HG03025 (cell line): Measurements from ENCODE around the gene GRIA2.

Experiments
- ATAC-seq: cut with Tn5 transposase; IDR thresholded peaks from one replicate; pipeline ENCODE4 v1.9.1; 2021; ENCODE audit warnings: mild to moderate bottlenecking, moderate library complexity; ENCODE audit not compliant: unreplicated experiment, low FRiP score

Gene GRIA2

GRCh38 chr4:157358851-157359250, 138.3 kb downstream of the GRIA2 start:
- no peak for ATAC-seq

DNA sequence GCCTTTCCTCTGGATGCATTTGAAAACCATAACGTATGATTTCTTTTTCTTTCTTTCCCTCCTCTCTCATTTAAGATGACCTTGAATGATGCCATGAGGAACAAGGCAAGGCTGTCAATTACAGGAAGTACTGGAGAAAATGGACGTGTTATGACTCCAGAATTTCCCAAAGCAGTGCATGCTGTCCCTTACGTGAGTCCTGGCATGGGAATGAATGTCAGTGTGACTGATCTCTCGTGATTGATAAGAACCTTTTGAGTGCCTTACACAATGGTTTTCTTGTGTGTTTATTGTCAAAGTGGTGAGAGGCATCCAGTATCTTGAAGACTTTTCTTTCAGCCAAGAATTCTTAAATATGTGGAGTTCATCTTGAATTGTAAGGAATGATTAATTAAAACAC, 142.8 kb downstream of the GRIA2 start:
- no peak for ATAC-seq

DNA sequence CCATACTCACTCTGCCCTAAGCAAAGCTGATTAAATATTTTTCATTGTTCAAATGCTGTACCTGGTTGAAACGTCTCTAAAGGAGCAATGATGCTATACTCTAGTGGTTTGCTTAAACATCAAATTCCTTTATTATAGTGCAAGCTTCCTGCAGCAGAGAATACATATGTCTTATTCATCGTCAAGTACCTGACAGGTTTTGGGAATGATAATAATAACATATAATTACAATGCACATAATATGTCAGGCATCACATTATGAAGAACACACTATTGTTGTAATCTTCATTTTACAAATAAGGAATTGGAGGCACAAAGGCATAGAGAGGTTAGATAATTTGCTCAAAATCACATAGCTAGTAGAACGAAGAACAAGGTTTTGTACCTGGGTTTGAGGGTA, 151.6 kb downstream of the GRIA2 start:
- ATAC-seq: no peak

DNA sequence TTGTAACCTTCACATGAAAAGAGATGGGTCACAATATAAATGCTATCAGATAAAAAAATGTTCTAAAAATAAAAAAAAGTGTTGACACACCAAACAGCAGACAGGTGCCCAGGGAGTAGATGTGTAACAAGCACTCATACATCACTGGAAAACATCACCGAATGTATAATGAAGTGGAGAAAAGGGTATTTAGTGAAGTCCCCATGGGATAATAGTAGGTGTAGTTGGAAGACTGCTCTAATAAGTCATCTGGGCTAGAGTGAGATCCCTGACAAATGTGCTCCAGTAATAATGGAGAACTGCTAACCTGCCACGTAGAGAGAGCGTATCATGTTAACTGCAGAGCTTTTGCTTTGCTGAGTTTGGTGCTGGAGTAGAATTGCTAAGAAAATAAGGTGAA, 152.0 kb downstream of the GRIA2 start:
- ATAC-seq: no peak

- ATAC-seq: no peak
These were observed 169.2 kb downstream of the GRIA2 start for GRCh38 chr4:157389741-157390140.

DNA sequence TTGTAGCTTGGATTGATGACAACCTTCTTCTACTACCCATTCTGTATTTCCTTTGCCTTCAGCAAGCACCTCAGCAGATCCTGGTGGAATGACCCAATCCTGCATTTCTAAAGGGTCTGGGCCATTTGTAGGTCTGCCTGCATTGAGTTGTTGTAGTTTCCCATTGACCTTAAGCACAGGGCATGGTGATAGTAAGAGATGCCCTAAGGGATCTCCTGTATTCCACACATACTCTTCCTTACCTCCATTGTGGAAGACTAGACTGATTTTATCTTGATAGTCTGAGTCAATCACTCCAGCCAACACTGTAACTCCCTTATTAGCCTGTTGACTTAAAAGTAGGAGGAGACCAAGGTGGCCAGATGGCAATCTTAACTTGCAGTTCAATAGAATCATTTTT, 184.5 kb downstream of the GRIA2 start:
- no peak for ATAC-seq
